Esophagus squamous epithelium (tissue), 4 donors: ENCODE results near the gene ARMS2.

Source experiments
- POLR2A ChIP-seq, 4 donors: fragments of 450-650 bp; IDR thresholded peaks; one replicate each; pipeline ENCODE4 v1.6.1; 2017; ENCODE audit warnings: antibody characterized with exemption in 4 of 4, mild to moderate bottlenecking in 4 of 4, moderate library complexity in 3 of 4
- TF ChIP-seq, protein P1 (sequence below), 6 experiments: fragments of 450-650 bp in 4 of 6; fragments of 200-600 bp in 2 of 6; sonication (generic) in 2 of 6; IDR thresholded peaks; one replicate each; pipeline ENCODE4 v1.5.1; 2016 to 2019; ENCODE audit warnings: antibody characterized with exemption in 6 of 6, mild to moderate bottlenecking in 4 of 6, moderate library complexity in 4 of 6

GRCh38 chr10:122485670-122486069 is 31.2 kb downstream of the ARMS2 start:
- TF ChIP-seq, protein P1, sequence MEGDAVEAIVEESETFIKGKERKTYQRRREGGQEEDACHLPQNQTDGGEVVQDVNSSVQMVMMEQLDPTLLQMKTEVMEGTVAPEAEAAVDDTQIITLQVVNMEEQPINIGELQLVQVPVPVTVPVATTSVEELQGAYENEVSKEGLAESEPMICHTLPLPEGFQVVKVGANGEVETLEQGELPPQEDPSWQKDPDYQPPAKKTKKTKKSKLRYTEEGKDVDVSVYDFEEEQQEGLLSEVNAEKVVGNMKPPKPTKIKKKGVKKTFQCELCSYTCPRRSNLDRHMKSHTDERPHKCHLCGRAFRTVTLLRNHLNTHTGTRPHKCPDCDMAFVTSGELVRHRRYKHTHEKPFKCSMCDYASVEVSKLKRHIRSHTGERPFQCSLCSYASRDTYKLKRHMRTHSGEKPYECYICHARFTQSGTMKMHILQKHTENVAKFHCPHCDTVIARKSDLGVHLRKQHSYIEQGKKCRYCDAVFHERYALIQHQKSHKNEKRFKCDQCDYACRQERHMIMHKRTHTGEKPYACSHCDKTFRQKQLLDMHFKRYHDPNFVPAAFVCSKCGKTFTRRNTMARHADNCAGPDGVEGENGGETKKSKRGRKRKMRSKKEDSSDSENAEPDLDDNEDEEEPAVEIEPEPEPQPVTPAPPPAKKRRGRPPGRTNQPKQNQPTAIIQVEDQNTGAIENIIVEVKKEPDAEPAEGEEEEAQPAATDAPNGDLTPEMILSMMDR (IDR thresholded peaks at IDR 0.05) = no peak
- TF ChIP-seq POLR2A (IDR thresholded peaks at IDR 0.05) = no peak
